LHCN-M2 (cell line): Measurements from ENCODE around the gene MOGAT3. TPM values are rescaled to one million over a fixed set of nuclear protein-coding genes. Genes with fewer than 3 reads are reported as not detected.

Source experiments
- DNase-seq: peaks from one replicate; pipeline ENCODE4 v3.0.0-alpha.2; 2012; ENCODE audit warnings: low read depth
- total RNA-seq: library from RNA; depleted of rRNA; stranded (reverse); fragments of >200 nt; gene quantifications from 2 replicates; pipeline ENCODE4 v1.2.3, GENCODE V29; 2014; rRNA removed

The MOGAT3 gene
- total RNA-seq, 1 experiment from 2014 or later, result not detected

DNA sequence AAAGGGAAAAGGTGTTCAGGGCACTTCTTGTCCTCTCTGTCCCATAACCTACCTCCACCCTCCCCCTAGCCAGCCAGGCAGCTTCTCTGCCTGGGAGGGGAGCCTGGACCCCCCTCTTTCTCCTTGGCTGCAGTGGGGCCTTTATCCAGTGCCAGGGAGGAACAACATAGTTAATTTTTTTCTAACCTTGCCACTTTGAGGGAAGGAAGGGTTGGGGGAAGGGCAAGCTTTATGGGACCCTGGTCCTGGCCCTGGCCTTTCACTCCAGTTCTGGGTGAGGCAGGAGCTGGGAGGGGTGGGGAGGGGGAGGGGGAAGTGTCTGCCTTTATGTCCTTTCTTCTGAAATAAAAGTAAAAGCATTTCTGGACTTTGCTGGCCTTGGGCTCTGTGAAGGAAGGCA, 39.9 kb downstream of the MOGAT3 start:
- DNase-seq, result no peak

DNA sequence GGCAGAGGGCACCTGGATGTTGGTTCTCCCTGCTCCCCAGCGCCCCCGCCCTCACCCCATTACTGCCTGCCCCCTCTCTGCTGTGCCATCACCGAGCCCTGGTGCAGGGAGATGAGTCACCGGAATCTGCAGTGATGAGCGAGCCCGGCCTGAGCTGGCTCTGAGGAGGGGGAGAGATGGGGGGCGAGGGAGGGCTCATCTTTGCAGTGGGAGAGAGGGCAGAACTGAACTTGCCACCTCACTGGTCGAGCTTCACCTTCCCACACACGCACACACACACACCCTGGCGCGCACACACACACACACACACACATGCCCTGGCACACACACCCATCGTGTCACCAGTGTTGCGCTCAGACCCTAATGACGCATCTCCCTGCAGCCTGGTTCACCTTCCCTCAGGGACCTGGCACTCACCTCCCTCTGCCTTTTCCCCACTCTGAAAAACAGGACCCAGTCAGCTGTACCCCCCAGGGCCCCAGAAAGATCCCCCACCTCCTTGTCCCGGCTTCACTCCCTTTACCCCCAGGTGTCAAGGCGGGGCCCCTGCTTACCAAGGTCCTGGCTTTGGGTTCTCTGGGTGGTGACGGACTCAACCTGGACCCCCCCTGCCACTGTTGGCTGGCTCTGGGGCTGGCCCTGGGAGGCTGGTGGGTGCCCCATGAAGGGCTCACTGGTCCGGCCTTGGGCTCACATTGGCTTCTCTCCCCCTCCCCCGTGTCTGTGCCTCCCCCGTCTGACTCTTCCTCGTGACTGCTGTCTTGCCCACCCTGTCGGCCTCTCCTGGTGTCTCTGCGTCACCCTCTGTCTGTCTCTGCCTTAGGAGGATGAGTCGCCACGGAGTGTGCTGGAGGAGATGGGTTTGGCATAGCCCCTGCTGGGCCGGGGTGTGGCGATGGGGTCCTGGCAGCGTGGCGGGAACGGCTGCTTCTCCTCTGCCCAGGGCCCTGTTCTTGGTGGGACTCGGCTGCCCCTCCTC, 40.9 kb downstream of the MOGAT3 start:
- peak; percentile 64 for DNase-seq

DNA sequence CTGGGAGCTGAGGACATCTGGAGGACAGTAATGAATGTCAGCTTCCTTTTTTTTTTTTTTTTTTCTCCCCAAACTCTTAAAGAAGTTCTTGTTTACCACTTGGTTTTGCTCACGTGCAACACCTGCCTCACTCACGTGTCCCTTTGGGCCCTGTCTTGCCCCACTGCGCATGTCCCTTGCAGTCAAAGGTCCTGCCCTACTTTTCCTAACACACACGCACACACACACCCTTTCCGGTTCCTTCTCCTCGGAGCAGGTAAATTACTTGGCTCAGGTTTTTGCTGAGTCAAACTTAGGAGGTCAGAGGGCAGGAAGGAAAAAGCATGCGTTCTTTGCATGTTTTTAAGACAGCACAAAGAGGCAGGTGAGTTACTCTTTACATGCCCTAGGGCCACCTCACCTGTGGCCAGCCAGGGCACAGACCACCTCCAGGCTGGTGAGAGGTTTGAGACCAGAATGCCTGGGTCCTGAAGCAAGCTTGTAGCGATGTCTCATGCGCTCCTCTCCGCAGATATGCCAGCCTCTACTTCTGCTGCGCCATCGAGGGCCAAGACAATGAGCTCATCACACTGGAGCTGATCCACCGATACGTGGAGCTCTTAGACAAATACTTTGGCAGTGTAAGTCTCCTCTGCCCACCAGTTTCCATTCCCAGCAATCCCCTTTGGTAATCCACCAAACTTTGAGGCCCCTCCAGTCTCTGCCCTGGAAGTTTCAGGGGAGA, 43.8 kb downstream of the MOGAT3 start:
- no peak for DNase-seq

- DNase-seq, result no peak
Observed at GRCh38 chr7:101156277-101156676, 44.6 kb downstream of the MOGAT3 start.

GRCh38 chr7:101155303-101155702, 45.5 kb downstream of the MOGAT3 start:
- no peak for DNase-seq

GRCh38 chr7:101154693-101155102, 46.1 kb downstream of the MOGAT3 start:
- no peak for DNase-seq

DNA sequence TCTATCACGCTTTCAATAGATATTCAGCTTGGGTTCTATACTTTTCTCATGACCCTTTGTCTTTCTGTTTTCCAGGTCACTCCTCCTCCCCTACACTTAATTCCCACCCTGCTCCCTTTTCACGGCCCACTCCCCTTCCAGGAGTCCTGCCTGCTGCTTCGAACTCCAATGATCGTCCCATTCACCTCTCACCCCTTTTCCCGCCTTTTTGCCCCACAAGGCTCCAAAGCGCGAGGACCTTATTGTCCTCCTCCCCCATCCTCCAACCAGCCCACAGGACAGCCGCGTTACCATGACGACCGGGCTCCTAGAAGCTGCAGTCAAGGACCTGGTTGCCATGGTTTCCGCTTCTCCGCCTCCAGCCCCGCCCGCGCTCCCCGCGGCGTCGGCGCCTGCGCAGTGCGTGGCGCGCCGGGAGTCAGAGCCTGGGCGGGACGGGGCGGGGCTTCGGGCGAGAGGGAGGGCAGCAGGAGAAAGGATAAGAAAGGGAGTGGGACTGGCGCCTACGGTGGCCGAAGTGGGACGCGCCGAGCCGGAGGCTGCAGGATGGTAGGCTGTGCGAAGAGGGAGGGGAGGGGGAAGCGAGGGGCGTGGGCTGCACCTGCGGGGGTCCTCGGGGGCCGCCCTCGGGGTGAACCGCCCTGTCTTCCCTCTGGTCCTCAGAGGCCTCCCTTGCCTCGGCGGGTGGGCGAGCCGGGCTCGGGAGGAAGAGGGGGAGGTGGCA, 46.7 kb downstream of the MOGAT3 start, which contains the start of gene AP1S1:
Gene AP1S1, plus strand, starts transcription at position 508 of the 724 bp plus-strand sequence. Its CDS starts 39 bp downstream, at position 547.
- DNase-seq, result peak; percentile 96

DNA sequence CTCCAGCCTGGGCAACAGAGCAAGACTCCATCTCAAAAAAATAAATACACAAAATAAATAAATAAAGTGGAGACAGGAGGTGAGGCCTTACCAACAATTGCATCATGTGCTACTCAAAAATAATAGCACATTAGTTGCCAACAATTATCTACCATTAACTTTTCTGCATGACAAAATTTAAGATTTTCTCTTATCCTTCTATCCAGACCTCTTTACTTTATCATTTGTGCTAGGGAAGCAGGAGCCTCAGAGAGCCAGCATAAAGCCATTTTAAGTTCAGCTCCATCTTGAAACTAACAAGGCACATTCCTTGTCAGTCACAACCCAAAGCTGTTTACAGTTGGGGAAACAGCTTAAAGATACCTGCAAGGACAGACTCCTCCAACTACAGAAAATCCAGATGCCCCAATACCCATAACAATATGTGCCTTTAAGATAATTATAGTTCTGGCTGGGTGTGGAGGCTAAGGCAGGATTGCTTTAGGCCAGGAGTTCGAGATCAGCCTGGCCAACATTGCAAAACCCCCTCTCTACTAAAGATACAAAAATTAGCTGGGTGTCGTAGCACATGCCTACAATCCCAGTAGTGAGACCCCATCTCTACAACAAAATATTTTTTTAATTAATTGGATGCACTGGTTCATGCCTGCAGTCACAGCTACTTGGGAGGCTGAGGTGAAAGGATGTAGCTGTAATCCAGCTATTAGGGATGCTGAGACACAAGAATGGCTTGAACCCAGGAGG, 48.8 kb downstream of the MOGAT3 start:
- no peak for DNase-seq

Other genes with a start within 250 kb of the MOGAT3 start
- gene MUC12, start 231.5 kb downstream of the MOGAT3 start, total RNA-seq, result 2.1 and 2.8 TPM in 2 replicates
- not detected in 2 replicates for gene MUC17, start 181.0 kb downstream of the MOGAT3 start, total RNA-seq
- gene TRIM56, start 115.6 kb downstream of the MOGAT3 start, total RNA-seq, result 14.5 and 16.2 TPM in 2 replicates
- 1,980 and 3,258 TPM in 2 replicates for gene SERPINE1, start 73.9 kb downstream of the MOGAT3 start, total RNA-seq
- 286 and 412 TPM in 2 replicates for gene AP1S1, start 46.6 kb downstream of the MOGAT3 start, total RNA-seq
- gene VGF, start 35.5 kb downstream of the MOGAT3 start, total RNA-seq, result 0.45 and 0.69 TPM in 2 replicates
- not detected in 2 replicates for gene NAT16, start 20.7 kb downstream of the MOGAT3 start, total RNA-seq
- gene PLOD3, start 16.5 kb upstream of the MOGAT3 start, total RNA-seq, result 135 and 163 TPM in 2 replicates
- gene ZNHIT1, start 17.1 kb upstream of the MOGAT3 start, total RNA-seq, result 116 and 134 TPM in 2 replicates
- 4.7 and 6.0 TPM in 2 replicates for gene CLDN15, start 36.8 kb upstream of the MOGAT3 start, total RNA-seq
- 318 TPM in 2 replicates for gene FIS1, start 44.0 kb upstream of the MOGAT3 start, total RNA-seq
- gene IFT22, start 120.8 kb upstream of the MOGAT3 start, total RNA-seq, result 41.2 and 44.5 TPM in 2 replicates
- not detected in 2 replicates for gene COL26A1, start 161.8 kb upstream of the MOGAT3 start, total RNA-seq